NCI-H82 treated with DMSO at 0.1 percent for 48 hours (cell line): ENCODE results near the gene CERS3.

Experiments
- DNase-seq: peaks from one replicate; lab custom pipeline; 2025; ENCODE audit not compliant: unreplicated experiment; lab: John Stamatoyannopoulos, UW

The CERS3 gene

DNA sequence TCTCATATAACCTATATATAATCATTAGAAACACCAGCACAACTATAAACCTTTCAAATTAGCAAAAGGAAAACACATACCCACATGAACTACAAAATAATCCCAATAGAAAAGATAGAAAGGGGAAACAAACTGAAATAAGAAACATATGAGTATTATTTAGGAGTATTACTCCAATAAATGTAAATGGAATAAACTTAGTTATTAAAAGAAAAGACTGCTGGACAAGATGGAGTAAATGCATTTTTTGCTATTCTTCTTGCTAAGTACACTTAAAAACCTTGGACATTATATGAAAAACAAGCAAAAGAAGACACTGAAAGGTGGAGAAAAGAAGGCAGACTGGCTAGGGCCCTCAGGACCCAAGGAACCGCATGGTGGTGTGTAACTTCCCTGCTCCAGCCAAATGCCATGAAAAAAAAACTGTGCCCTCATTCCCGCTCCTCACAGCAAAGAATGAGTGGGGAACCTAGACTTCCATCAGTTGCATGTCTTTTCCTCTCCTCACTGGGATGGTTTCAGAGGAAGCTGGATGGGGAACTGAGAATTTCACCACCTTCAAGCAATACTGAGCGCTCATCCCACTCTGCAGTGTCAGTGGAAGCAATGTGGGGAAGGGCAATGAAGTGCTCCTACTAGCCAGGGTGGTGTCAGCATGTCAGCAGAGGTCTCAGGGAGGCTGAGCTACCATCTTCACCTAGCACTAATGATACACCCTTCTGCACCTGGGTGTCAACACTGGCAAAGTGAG is 143.3 kb downstream of the CERS3 start:
- DNase-seq, result no peak

DNA sequence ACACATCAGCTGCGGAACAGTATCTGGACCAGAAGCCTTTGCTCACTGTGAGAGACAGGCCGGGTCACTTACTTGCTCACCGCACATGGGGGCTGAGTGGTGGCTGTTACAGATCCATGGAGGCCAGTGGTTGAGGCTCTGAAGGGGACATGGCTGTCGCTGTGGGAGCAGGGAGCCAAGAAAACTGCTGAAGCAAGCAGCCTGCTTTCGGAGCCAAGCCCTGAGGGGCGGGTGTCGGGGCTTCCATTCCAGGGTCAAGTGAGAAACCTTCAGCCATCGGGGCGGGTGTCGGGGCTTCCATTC is 144.7 kb downstream of the CERS3 start:
- no peak for DNase-seq

DNA sequence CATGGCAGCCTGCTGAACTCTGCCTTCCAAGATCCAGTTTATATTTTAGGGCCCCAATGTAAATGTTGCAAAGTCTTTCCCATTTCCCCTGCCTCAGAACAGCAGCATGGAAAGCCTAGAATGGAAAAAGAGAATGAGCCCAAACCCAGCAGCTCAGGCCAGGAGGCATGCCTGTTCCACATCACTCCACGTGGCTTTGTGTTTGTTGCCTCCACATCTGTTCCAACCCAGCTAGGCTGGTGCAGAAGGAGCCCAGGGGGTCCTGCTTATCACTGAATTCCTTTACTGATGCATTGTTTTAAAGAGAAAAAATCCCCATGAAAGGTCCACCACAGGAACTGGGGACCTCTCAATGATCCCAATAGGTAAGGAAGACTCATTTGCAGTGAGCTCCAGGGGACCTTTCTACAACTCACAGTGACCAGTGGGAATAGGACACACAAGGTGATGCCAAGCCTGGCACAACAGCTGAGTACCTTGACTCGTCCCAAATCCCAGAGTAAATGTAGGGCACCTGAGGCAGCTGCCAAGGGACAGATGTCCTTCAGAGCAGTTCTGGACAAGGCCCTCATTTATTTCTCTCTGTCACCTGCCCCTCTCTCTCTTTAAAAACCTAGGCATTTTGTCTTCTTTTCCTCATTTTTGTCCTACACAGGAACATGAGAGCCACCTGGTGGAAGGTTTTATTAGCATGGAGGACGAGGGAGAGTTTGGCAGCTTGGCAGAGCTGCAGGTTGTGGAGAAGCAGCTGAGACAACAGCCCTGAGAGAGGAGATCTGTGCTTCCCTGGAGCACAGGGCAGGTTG is 145.2 kb downstream of the CERS3 start:
- DNase-seq, result no peak

GRCh38 chr15:100373942-100374341 is 154.8 kb downstream of the CERS3 start:
- DNase-seq, result no peak

DNA sequence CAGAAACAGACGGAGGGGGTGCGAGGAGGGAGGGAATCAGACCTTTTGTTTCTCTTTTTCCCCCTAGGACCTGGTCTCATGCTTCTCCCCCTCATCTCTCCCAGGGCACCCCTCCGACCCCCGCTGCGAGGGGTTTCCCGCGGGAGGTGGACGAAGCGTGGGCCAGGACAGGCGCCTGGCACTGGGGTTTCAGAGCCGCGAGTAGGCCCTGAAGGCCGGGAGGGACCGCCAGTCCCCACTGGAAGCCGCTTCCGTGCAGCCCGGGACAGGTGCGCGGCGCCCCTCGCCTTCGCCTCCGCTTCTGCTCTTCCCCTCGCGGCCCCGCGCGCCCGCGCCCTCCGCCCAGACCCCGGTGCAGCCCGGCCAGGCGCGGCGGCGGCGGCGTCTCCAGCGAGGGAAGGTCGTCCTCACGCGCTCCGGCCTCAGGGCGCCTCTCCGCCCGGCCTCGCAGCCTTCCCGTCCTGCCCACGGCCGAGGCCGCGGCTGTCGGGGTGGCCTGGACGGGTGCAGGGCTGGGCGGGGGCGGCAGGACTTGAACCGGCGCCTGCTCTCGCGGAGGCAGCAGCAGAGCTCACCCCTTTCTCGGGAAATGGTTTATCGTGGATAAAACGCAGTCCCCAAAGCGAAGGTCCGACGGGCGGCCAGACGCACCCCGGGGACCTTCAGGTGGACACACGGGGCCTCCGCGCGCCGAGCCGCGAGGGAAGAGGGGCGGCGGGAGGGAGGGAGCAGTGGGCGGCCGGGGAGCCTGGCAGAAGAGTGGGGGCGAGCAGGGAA is 155.4 kb downstream of the CERS3 start:
- DNase-seq, result no peak

DNA sequence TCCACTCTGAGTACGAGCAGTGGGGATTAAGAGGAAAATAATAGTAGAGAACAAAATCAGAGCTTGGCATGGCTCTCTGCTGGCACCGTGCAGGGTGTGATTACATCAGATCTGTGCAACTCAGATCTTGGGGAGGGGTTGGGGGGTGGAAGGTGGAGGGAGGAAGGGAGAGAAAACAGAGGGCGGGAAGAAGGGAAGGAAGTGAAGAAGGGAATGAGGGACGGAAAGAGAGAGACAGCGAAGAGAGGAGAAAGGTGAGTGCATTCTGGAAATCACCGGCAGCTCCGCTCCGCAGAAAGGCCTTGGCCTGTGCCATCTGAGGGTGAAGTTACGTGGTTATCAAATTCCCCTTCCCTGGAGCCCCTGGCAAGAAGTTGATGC is 156.0 kb downstream of the CERS3 start:
- DNase-seq, result no peak

GRCh38 chr15:100355342-100355741 is 173.4 kb downstream of the CERS3 start:
- no peak for DNase-seq

- DNase-seq, result no peak
These were observed 175.3 kb downstream of the CERS3 start for GRCh38 chr15:100353449-100353848.

DNA sequence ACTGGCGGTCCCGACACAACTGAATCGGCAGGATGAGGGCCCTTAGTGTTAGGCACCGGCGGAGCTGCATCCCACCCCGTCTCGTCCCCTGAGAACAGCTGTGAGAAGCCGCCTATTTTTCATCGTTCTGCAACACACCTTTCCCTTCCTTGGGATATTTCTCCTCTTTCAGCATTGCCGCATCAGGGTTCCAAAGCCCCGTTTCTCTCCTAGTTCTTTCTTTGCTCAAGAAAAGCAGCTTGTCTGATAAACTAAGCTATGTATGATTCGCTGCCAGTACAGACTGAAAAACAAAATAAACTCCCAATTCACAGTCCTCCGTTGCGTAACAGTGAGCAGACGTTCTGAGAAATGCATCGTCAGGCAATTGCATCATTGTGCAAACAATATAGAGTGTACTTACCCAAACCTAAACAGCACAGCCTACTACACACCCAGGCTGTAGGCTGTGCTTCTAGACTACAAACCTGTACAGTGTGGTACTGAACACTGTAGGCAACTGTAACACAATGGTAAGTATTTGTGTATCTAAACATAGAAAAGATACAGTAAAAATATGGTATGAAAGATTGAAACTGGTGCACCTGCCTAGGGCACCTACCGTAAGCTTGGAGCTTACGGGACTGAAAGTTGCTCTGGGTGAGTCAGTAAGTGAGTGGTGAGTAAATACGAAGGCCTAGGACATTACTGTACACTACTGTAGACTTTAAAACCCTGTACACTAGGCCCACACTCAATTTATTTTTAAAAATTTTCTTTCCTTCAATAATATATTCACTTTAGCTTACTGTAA is 178.1 kb downstream of the CERS3 start:
- DNase-seq, result no peak
